ENCODE measurements around the gene PDLIM1. TPM values are rescaled to one million over a fixed set of nuclear protein-coding genes. Genes with fewer than 3 reads are reported as not detected.
A peak's percentile ranks its signal among the peaks of the same experiment; 100 is the strongest.

The PDLIM1 gene
- total and polyA plus RNA-seq, 8 donors: 79.6 to 268 (median 97.5) TPM

- intact Hi-C loops (cut with DNase I): no loop called here
- H3K9me3 ChIP-seq: no peaks in the 10 kb centered on the region
- H3K27ac ChIP-seq: no peak overlapping the region
- H3K27me3 ChIP-seq: no peaks in the 10 kb centered on the region
- DNase-seq (no peak), ATAC-seq (peak; percentile 72)
- no peak for TF ChIP-seq CTCF (IDR thresholded peaks at IDR 0.05)
- H3K36me3 ChIP-seq: no peaks in the 10 kb centered on the region
- no peaks in the 10 kb centered on the region for H3K4me1 ChIP-seq
- H3K4me3 ChIP-seq: no peak overlapping the region
Measured at GRCh38 chr10:95201736-95202135, 89.1 kb downstream of the PDLIM1 start.

DNA sequence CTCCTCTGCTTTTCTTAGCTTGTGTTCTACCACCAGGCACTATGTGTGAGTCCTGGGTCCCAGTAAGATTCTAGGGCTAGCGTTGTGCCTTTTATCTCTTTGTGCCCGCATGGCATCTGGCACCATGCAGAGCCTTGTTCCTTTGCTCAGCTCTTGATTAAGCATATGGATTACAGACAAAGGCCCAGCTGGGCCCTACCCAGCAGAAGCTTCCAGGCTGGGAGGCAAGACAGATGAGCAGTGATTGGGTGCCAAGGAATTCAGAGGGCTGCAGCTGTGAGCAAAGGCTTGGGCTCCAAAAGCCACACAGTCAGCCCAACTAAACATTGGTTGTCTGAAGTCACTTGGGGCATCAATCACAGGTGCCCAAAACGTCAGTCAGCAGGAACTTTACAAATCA is 94.8 kb downstream of the PDLIM1 start:
- Histone ChIP-seq H3K36me3 (no peaks in the 10 kb centered on the region), H3K9me3 (no peaks in the 10 kb centered on the region), H3K4me1 (no peaks in the 10 kb centered on the region), H3K27ac (no peak overlapping the region), H3K27me3 (no peaks in the 10 kb centered on the region), H3K4me3 (no peak overlapping the region)
- DNase-seq (no peak), ATAC-seq (no peak)
- intact Hi-C loops (cut with DNase I): no loop called here
- TF ChIP-seq CTCF (IDR thresholded peaks at IDR 0.05): no peak

GRCh38 chr10:95193944-95194343 is 96.9 kb downstream of the PDLIM1 start, which contains the start of gene ACSM6:
TSS of gene ACSM6 (plus strand) at chr10:95194238. CDS start at chr10:95194486, 248 bp downstream.
- Histone ChIP-seq H3K4me1 (no peaks in the 10 kb centered on the region), H3K9me3 (no peaks in the 10 kb centered on the region), H3K27me3 (no peaks in the 10 kb centered on the region), H3K4me3 (no peak within 1 kb of the TSS), H3K27ac (no peak within 1 kb of the TSS), H3K36me3 (no peaks in the 10 kb centered on the region)
- TF ChIP-seq CTCF (IDR thresholded peaks at IDR 0.05): no peak
- DNase-seq (no peak), ATAC-seq (no peak)
- intact Hi-C loops (cut with DNase I): no loop called here

DNA sequence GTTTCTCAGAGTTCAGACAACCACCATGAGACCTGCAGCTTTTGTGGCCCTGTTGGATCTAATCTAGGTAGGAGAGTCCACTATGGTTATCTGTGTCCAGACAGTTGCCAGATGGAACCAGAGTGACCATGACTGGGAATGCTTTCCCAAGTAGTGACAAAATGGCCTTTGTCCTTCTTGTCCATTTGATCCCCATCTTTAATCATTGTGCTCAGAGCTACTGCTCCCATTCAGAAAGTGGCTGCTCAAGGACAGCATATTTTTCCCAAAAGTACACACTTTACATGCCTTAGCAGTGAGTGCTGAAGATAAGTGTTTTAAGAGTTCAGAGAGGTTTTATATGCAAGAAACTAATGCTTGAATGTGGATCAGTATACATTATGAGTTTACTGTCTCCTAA is 102.2 kb downstream of the PDLIM1 start:
- peak; percentile 85 for ATAC-seq
- no peak for TF ChIP-seq CTCF (IDR thresholded peaks at IDR 0.05)
- no peak overlapping the region for H3K4me3 ChIP-seq
- intact Hi-C loops (cut with DNase I): no loop called here
- peak in 1 of 4 donors; percentile 21 for DNase-seq
- no peaks in the 10 kb centered on the region for H3K4me1 ChIP-seq
- peak overlapping the region in 1 of 2 donors; percentile 9 for H3K27ac ChIP-seq
- H3K36me3 ChIP-seq: no peaks in the 10 kb centered on the region
- peaks cover 0 to 4% of the 10 kb centered on the region in 2 donors for H3K27me3 ChIP-seq
- no peaks in the 10 kb centered on the region for H3K9me3 ChIP-seq

DNA sequence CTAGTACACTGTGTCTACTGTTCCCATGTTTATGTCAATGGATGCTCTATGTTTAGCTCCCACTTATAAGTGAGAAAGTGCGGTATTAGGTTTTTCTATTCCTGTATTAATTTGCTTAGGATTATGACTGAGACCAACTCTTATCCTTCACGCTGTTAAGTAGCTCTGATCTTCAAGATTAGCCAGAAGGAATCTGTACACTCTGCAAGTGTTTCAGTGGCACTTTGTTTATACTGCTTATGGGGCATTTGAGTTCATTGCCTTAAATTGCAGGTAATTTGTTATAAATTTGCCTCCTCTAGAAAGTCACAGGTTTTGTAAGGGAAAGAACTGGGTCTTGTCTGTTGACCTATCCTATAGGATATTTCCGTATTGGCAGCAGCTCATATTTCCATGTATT is 103.2 kb downstream of the PDLIM1 start:
- H3K27me3 ChIP-seq: peaks cover 0 to 7% of the 10 kb centered on the region in 2 donors
- H3K9me3 ChIP-seq: no peaks in the 10 kb centered on the region
- H3K36me3 ChIP-seq: no peaks in the 10 kb centered on the region
- peaks cover 0 to 8% of the 10 kb centered on the region in 2 donors for H3K4me1 ChIP-seq
- H3K4me3 ChIP-seq: no peak overlapping the region
- DNase-seq: no peak
- no peak overlapping the region for H3K27ac ChIP-seq
- TF ChIP-seq CTCF (IDR thresholded peaks at IDR 0.05): no peak
- intact Hi-C loops (cut with DNase I): no loop called here
- ATAC-seq: peak; percentile 51

Other genes with a start within 250 kb of the PDLIM1 start
- under 1 TPM; 0.39 to 0.79 TPM for gene CYP2C8, start 221.5 kb downstream of the PDLIM1 start, total RNA-seq
- gene CYP2C8, start 221.5 kb downstream of the PDLIM1 start, polyA plus RNA-seq (ENCODE audit: insufficient read length in 6 of 6): 10 to 100 TPM in 1 of 6 donors, 1 to 10 TPM in 5; 5.3 to 12.9 (median 8.4) TPM
- gene ACSM6, start 96.8 kb downstream of the PDLIM1 start, total RNA-seq: not detected
- gene ACSM6, start 96.8 kb downstream of the PDLIM1 start, polyA plus RNA-seq (ENCODE audit: insufficient read length in 6 of 6): under 1 TPM; 0.36 to 0.73 (median 0.42) TPM

Measured in left lung (tissue), 10 donors.